Activated T-cell treated with anti-CD3 and anti-CD28 coated beads for 1 hour (primary cell): ENCODE results near the gene LTBP1.

Experiments used
- DNase-seq: peaks from one replicate; pipeline ENCODE4 v3.0.0-alpha.2; 2020; ENCODE audit warnings: low read depth

The LTBP1 gene

DNA sequence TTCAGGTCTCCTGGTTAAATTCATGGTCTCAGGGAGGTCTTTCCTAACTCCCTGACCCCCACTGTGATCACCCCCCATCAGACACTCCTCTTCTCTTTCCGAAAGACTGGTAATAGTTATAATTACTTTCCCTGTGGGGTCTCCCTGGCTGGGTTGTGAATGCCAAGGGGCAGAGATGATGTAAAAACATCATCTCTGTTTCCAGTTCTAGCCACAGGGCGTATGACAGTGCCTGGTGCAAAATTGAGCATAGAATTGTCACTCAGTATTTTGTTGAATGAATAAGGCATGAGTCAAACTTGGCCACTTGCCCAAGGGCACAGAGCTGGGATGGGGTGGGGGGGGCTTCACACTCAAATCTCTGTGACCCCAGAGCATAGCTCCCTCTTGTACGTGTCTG is 65.2 kb downstream of the LTBP1 start:
- no peak for DNase-seq

DNA sequence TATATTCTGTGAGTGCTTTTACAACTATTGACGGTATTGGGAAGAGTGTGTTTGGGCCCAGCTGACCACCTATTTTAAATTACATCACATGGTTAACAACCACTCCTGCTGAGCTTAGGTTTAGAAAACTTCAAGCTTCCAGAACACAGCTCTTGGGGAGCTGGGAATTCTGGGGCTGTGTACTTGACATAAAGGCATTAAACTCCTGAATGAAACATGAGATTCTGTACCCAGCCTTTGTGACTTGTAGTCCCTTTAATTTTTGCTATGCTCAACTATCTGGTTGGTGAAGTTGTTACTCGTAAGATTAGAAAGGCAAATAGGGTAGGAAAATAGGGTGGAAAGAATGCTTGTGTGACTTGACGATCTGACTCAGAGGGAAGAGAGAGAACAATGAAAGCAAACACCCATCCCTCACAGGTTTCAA is 66.9 kb downstream of the LTBP1 start:
- no peak for DNase-seq

GRCh38 chr2:33014268-33014667 is 67.5 kb downstream of the LTBP1 start:
- DNase-seq: no peak

- DNase-seq: no peak
Measured at GRCh38 chr2:33015421-33016142, 68.8 kb downstream of the LTBP1 start.

DNA sequence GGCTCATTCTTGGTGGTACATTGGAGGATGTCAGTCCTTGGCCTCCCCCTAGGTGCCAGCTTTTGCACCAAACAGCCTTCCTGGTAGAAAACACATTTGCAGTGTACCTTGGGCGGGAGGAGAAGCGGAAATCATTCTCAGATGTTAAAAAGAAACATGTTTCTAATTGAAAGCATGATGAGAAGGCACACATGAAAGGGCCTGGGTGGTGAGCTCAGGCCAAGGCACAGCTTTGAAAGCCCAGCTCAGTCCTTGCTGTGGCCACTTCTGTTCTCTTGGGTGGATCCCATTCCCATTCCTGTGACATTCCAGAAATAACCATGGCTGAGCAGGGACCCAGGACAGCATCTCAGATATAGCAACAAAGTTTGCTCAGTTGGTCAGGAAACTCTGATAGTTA is 71.5 kb downstream of the LTBP1 start:
- DNase-seq: no peak

DNA sequence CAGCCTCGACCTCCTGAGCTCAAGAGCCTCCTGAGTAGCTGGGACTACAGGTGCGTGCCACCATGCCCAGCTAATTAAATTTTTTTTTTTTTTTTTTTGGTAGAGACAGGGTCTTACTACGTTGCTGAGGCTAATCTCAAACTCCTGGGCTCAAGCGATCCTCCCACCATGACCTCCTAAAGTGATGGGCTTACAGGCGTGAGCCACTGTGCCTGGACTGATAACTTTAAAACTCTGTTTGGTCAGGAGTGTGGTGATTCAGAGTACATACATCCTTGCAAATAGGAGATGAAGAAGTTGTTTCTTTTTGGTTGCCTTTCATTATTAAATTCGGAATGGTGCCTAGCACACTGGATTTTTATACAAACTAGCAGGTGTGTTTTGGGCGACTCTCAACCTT is 73.0 kb downstream of the LTBP1 start:
- DNase-seq: no peak

DNA sequence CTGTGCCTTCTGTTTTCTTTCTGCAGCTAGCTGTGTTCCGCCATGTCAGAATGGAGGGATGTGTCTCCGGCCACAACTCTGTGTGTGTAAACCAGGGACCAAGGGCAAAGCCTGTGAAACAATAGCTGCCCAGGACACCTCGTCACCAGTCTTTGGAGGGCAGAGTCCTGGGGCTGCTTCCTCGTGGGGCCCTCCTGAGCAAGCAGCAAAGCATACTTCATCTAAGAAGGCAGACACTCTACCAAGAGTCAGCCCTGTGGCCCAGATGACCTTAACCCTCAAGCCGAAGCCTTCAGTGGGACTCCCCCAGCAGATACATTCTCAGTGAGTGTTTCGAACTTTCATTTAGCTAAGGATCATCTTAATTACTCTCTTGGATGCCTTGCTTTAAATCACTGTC is 74.1 kb downstream of the LTBP1 start:
- no peak for DNase-seq

DNA sequence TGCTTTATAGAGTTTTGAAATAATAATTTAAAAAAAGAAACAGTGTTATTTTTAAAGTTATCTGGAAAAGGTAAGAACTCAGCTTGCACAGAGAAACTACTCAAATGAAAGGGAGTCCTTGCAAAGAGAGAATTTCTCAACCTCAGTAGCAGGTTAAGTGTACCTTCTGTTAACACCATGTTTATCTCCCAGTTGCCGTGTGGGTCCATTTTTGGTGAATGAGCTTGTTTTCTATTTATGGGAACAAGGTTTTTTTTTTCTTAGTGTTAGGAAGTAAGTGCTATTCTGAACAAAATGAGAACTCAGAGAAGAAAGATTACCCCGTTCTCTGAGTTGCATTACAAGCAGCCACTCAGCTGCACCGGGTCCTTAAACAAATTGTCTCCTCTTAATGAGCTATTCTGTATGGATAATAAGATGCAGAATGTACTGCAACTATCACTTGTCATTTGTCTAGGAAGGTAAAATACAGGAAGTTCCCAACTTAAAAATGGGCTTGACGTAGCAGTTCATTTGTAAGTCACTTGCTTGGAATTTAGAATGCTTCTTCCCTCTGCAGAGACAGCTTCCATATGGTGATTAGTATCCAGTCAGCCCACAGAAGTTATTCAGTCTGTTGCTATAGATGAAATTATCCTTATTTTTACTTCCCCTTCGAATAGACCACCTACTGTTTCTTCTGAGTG is 74.9 kb downstream of the LTBP1 start:
- no peak for DNase-seq

DNA sequence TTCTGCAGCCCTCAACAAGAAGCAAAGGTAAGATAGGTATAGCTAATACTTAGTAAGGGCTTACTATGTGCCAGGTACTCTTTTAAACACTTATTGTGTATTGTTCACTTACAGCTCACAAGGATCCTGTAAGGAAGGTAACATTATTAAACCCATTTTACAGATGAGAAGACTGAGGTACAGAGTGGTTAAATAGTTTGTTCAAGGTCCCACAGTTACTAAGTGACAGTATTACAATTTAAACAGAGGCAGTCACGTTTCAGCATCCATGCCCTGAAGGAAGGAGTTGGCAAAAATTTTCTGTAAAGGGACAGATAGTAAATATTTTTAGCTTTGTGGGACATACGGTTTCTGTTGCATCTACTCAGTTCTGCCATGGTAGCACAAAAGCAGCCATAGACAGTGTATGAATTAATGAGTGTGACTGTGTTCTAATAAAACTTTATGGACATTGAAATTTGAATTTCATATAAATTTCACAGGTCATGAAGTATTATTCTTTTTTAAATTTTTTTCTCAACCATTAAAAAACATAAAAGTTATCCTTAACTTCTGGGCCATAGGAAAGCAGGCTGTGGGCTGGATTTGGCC is 75.7 kb downstream of the LTBP1 start:
- DNase-seq: no peak

DNA sequence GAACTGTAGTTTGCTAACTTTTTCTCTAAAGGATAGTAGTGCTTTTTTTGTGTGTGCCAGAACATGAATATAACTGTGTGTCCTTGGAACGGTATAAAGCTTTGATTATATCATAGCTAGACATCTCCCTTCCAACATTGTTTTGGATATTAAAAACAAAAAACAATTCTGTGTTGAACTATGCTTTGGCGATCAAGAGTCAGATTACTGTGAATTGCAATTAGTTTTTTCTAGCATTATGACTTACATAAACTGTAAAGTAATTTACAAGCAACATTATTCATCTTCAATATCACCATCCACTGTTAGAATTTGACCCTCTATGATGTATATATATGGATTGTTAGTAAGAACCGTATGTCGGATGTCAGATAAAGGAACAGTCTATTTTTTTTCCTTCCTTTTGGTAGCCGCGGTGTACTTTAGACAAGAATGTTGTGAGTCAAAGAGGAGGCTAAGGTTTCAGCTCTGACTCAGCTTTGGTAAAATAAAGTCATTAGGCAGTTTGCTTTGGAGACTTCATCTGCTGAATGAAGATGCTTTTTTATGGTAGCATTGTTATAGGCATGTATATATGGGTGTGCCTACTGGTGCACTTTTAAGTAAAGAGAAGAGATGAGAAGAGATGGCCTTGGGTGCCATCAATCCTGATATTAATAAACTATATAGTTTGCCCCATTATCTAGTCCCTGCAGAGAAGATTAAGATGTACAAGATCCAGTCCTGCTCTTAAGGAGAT is 76.4 kb downstream of the LTBP1 start:
- no peak for DNase-seq

DNA sequence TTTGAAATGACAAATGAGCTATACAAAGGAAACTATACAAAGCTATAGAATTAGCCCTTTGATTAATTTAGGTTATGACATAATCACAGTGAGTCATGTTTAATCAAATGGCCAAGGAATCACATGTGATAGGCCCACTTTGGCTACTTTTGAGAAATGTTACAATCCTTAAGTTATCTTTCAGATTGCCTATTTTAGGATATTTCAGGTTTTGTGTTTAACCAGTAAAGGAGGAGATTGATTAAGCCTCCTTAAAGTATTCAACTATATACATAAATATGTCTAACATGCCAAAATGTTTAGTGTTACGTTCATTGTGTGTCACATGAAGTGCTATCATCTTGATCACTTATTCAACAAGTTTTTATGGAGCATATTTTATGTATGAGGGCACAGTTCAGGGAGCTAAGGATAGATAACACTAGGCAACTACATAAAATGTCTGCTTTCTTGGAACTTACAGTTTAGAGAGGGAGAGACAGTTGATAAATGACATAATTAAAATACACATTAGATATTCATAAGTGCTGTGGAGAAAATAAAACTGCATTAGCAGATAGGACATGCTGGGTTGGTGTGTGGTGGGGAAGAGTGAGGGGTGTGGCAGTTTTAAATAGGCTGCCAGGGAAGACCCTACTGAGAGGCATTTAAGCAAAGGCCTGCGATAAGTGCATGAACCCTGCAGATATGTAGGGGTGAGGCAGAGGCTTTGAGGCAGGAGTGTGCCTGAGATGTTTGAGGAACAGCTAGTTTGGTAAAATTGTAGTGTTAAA is 77.2 kb downstream of the LTBP1 start:
- DNase-seq: no peak

DNA sequence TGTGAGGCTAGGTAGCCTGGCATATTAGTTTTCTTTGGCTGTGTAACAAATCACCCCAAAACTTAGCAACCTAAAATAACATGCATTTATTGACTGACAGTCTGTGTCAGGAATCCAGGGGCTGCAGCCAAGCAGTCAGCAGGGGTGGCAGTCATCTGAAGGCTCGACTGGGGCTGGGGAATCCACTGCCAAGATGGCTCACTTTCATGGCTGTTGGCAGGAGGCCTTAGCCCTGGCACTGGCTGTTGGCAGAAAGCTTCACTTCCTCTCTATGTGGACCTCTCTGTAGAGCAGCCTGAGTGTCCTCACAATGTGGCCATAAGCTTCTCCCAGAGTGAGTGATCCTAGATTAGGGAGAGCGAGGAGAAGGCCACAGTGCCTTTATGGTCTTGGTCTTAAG is 78.0 kb downstream of the LTBP1 start:
- no peak for DNase-seq

- DNase-seq: no peak
Measured at GRCh38 chr2:33029459-33029858, 82.7 kb downstream of the LTBP1 start.

- no peak for DNase-seq
Measured at GRCh38 chr2:33029926-33030325, 83.2 kb downstream of the LTBP1 start.

DNA sequence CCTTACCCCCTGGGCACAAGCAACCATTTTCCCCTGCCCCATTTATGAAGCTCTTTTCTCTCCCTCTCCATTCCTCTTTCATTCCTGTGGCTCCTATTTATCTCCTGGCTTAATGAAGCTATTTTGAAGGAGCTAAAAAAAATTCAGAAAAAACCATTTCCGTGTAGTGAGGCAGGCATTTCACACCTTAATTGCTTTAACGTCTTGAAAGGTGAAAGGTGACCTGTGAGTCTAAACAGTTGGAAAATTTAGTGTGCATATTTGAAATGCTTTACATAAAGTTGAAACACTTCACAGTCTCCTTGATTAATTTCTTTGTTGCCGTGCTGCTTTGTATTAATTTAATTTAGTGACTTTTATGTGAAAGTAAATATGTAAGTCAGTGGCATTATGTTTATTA is 83.6 kb downstream of the LTBP1 start:
- no peak for DNase-seq

DNA sequence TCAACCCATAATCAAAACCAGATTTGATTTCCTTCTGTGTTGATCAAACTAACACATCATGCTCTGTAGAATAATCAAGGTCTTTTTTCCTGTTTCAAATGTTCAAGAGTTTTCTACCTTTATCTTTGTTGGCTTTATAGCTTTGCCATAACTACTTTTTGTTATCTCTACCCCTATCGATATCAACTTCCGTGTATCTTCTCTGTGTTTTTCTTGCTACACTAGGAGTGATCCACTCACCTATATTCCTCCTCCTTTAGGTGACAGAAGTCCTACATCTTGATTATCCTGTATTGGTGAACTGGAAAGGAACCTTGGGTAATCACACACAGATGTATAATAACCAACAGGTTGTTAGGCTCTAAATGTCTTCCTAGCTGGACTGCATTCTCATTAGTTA is 85.5 kb downstream of the LTBP1 start:
- DNase-seq: no peak

GRCh38 chr2:33033606-33034081 is 86.9 kb downstream of the LTBP1 start:
- DNase-seq: no peak

GRCh38 chr2:33034784-33035183 is 88.0 kb downstream of the LTBP1 start:
- DNase-seq: no peak

- DNase-seq: no peak
Measured at GRCh38 chr2:33038230-33038629, 91.5 kb downstream of the LTBP1 start.

DNA sequence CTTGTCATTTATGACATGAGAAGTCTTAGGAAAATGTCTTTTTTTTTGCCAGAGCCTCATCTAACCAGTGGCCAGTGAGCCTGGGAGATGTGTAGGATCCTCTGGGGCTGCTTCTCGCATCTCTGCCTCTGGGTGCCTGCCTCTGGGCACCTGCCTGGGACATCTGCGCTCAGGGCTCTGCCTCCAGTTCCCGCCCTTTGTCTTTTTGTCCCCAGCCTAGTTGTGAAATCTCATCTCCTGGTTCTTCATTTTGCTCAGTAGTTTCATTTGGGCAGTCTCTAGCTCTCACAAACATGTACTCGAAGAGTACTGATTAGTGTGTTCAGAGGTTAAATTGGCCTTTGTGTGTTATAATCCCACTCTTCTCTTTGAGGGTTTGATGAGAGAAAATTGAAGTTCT is 92.0 kb downstream of the LTBP1 start:
- DNase-seq: no peak

DNA sequence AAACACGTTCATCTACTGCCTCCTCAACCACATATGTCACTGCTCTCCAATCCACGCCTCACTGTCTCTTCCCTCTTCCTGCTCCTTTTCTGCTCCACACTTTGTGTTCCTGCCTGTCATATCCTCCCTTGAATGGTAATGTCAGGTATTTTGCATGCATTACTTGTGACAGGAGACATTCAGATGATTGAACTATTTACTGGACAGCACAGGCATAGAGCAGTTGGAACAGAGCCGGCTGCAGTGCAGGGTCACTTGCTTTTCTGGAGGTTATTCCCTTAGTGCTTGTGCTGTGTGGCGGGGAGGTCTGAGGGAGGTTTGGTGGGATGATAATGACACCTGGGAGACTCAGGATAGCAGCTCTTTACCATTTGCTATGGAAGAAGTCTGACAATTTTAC is 93.8 kb downstream of the LTBP1 start:
- DNase-seq: no peak

DNA sequence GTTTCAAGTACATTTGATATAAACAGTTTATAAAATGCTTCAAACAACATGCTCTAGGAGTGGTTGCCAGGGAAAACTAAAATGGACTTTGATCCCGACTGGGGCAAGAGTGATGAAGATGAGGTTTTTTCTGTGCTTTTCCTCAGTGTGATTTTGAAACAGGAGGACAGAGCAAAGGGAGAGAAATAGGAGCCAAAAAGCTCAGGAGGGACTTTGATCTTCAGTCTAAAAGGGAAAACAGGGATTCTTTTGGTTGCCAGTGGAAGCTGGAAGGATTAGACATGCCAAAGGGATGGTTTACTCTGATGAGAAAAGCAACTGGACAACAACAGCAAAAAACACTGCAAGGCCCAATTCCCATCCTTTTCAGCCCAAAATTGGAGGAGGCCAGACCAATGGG is 95.5 kb downstream of the LTBP1 start:
- no peak for DNase-seq
